ENCODE measurements around the gene HHAT. TPM values are rescaled to one million over a fixed set of nuclear protein-coding genes. Genes with fewer than 3 reads are reported as not detected.
"Not testable (repeated sequence)": the region's sequence is repeated elsewhere in the genome, so short reads cannot be mapped to it uniquely, and the experiment has no call there.

Gene HHAT
- total RNA-seq, 1 experiment from 2014 or later, result 1.0 TPM

- no peak overlapping the region for H3K4me3 ChIP-seq (ENCODE audit: insufficient read depth, low read depth, low read length)
- H3K27me3 ChIP-seq (ENCODE audit: control insufficient read depth, insufficient read depth, low read length), result peaks cover 66% of the 10 kb centered on the region
- no peaks in the 10 kb centered on the region for H3K36me3 ChIP-seq (replicated peaks; ENCODE audit: control insufficient read depth, insufficient read depth, low read length)
- no peak for DNase-seq
Observed at GRCh38 chr1:210330279-210330866, 1.7 kb downstream of the HHAT start.

GRCh38 chr1:210332233-210332632 is 3.5 kb downstream of the HHAT start:
- no peak for DNase-seq
- H3K27me3 ChIP-seq (ENCODE audit: control insufficient read depth, insufficient read depth, low read length), result peaks cover 58% of the 10 kb centered on the region
- H3K4me3 ChIP-seq (ENCODE audit: insufficient read depth, low read depth, low read length), result no peak overlapping the region
- H3K36me3 ChIP-seq (replicated peaks; ENCODE audit: control insufficient read depth, insufficient read depth, low read length), result no peaks in the 10 kb centered on the region

GRCh38 chr1:210332719-210333398 is 4.2 kb downstream of the HHAT start:
- H3K36me3 ChIP-seq (replicated peaks; ENCODE audit: control insufficient read depth, insufficient read depth, low read length), result no peaks in the 10 kb centered on the region
- no peak overlapping the region for H3K4me3 ChIP-seq (ENCODE audit: insufficient read depth, low read depth, low read length)
- peaks cover 54% of the 10 kb centered on the region for H3K27me3 ChIP-seq (ENCODE audit: control insufficient read depth, insufficient read depth, low read length)
- DNase-seq, result no peak

- Histone ChIP-seq H3K27me3 (ENCODE audit: control insufficient read depth, insufficient read depth, low read length) (peaks cover 34% of the 10 kb centered on the region), H3K36me3 (replicated peaks; ENCODE audit: control insufficient read depth, insufficient read depth, low read length) (no peaks in the 10 kb centered on the region), H3K4me3 (ENCODE audit: insufficient read depth, low read depth, low read length) (no peak overlapping the region)
- DNase-seq, result no peak
Observed at GRCh38 chr1:210335001-210335400, 6.3 kb downstream of the HHAT start.

GRCh38 chr1:210336362-210336761 is 7.7 kb downstream of the HHAT start:
- peaks cover 20% of the 10 kb centered on the region for H3K27me3 ChIP-seq (ENCODE audit: control insufficient read depth, insufficient read depth, low read length)
- DNase-seq, result no peak
- no peak overlapping the region for H3K4me3 ChIP-seq (ENCODE audit: insufficient read depth, low read depth, low read length)
- no peaks in the 10 kb centered on the region for H3K36me3 ChIP-seq (replicated peaks; ENCODE audit: control insufficient read depth, insufficient read depth, low read length)

- DNase-seq, result no peak
- Histone ChIP-seq H3K27me3 (ENCODE audit: control insufficient read depth, insufficient read depth, low read length) (no peaks in the 10 kb centered on the region; the same call in 1 of the 2 replicates), H3K36me3 (replicated peaks; ENCODE audit: control insufficient read depth, insufficient read depth, low read length) (no peaks in the 10 kb centered on the region), H3K4me3 (ENCODE audit: insufficient read depth, low read depth, low read length) (no peak overlapping the region)
Observed at GRCh38 chr1:210339500-210339899, 10.8 kb downstream of the HHAT start.

- Histone ChIP-seq H3K36me3 (replicated peaks; ENCODE audit: control insufficient read depth, insufficient read depth, low read length) (no peaks in the 10 kb centered on the region), H3K4me3 (ENCODE audit: insufficient read depth, low read depth, low read length) (no peak overlapping the region), H3K27me3 (ENCODE audit: control insufficient read depth, insufficient read depth, low read length) (no peaks in the 10 kb centered on the region; the same call in 1 of the 2 replicates)
- DNase-seq, result no peak
Observed at GRCh38 chr1:210340311-210340710, 11.6 kb downstream of the HHAT start.

- Histone ChIP-seq H3K36me3 (replicated peaks; ENCODE audit: control insufficient read depth, insufficient read depth, low read length) (no peaks in the 10 kb centered on the region), H3K4me3 (ENCODE audit: insufficient read depth, low read depth, low read length) (no peak overlapping the region), H3K27me3 (ENCODE audit: control insufficient read depth, insufficient read depth, low read length) (no peaks in the 10 kb centered on the region)
- no peak for DNase-seq
Observed at GRCh38 chr1:210340841-210341240, 12.1 kb downstream of the HHAT start.

GRCh38 chr1:210342986-210343780 is 14.5 kb downstream of the HHAT start:
- Histone ChIP-seq H3K36me3 (replicated peaks; ENCODE audit: control insufficient read depth, insufficient read depth, low read length) (no peaks in the 10 kb centered on the region), H3K27me3 (ENCODE audit: control insufficient read depth, insufficient read depth, low read length) (no peaks in the 10 kb centered on the region), H3K4me3 (ENCODE audit: insufficient read depth, low read depth, low read length) (no peak overlapping the region)
- no peak for DNase-seq

GRCh38 chr1:210344706-210345105 is 16.0 kb downstream of the HHAT start:
- no peaks in the 10 kb centered on the region for H3K27me3 ChIP-seq (ENCODE audit: control insufficient read depth, insufficient read depth, low read length)
- H3K4me3 ChIP-seq (ENCODE audit: insufficient read depth, low read depth, low read length), result no peak overlapping the region
- DNase-seq, result no peak
- H3K36me3 ChIP-seq (replicated peaks; ENCODE audit: control insufficient read depth, insufficient read depth, low read length), result no peaks in the 10 kb centered on the region

- Histone ChIP-seq H3K36me3 (replicated peaks; ENCODE audit: control insufficient read depth, insufficient read depth, low read length) (no peaks in the 10 kb centered on the region), H3K27me3 (ENCODE audit: control insufficient read depth, insufficient read depth, low read length) (no peaks in the 10 kb centered on the region), H3K4me3 (ENCODE audit: insufficient read depth, low read depth, low read length) (no peak overlapping the region)
- DNase-seq, result no peak
Observed at GRCh38 chr1:210347112-210347511, 18.4 kb downstream of the HHAT start.

- DNase-seq, result no peak
- no peak overlapping the region for H3K4me3 ChIP-seq (ENCODE audit: insufficient read depth, low read depth, low read length)
- no peaks in the 10 kb centered on the region for H3K27me3 ChIP-seq (ENCODE audit: control insufficient read depth, insufficient read depth, low read length)
- H3K36me3 ChIP-seq (replicated peaks; ENCODE audit: control insufficient read depth, insufficient read depth, low read length), result no peaks in the 10 kb centered on the region
Observed at GRCh38 chr1:210351496-210351895, 22.8 kb downstream of the HHAT start.

- no peak overlapping the region for H3K4me3 ChIP-seq (ENCODE audit: insufficient read depth, low read depth, low read length)
- DNase-seq, result no peak
- no peaks in the 10 kb centered on the region for H3K27me3 ChIP-seq (ENCODE audit: control insufficient read depth, insufficient read depth, low read length)
- H3K36me3 ChIP-seq (replicated peaks; ENCODE audit: control insufficient read depth, insufficient read depth, low read length), result no peaks in the 10 kb centered on the region
Observed at GRCh38 chr1:210352575-210352974, 23.9 kb downstream of the HHAT start.

- H3K27me3 ChIP-seq (ENCODE audit: control insufficient read depth, insufficient read depth, low read length); DNase-seq; H3K36me3 ChIP-seq (replicated peaks; ENCODE audit: control insufficient read depth, insufficient read depth, low read length); H3K4me3 ChIP-seq (ENCODE audit: insufficient read depth, low read depth, low read length): not testable (repeated sequence)
Observed at GRCh38 chr1:210354305-210354704, 25.6 kb downstream of the HHAT start.

GRCh38 chr1:210358626-210359025 is 29.9 kb downstream of the HHAT start:
- H3K36me3 ChIP-seq (replicated peaks; ENCODE audit: control insufficient read depth, insufficient read depth, low read length), result no peaks in the 10 kb centered on the region
- peak; percentile 21 for DNase-seq
- no peaks in the 10 kb centered on the region; the same call in 1 of the 2 replicates for H3K27me3 ChIP-seq (ENCODE audit: control insufficient read depth, insufficient read depth, low read length)
- H3K4me3 ChIP-seq (ENCODE audit: insufficient read depth, low read depth, low read length), result no peak overlapping the region

Measured in H7 (cell line).